ENCODE results near the gene TMEFF1.

TMEFF1 gene

DNA sequence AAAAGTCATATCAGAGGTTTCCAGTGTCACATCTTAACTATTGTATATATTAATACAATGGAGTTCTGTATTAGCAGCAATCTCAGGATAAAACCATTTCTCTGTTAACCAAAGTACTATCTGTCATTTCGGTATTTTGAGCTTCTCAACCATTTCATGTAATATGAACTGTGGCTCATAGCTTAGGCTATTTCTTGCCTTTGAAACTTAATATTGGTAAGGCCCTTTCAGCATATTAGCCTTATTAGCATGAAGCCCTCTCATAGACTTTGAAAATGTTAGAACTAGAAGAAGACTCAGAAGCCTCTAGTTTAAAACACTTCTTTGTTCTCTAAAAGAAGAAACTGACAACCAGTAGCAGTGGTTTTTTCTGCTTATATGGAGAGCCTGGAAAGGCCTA lies 105.7 kb downstream of the TMEFF1 start:
- DNase-seq = no peak

DNA sequence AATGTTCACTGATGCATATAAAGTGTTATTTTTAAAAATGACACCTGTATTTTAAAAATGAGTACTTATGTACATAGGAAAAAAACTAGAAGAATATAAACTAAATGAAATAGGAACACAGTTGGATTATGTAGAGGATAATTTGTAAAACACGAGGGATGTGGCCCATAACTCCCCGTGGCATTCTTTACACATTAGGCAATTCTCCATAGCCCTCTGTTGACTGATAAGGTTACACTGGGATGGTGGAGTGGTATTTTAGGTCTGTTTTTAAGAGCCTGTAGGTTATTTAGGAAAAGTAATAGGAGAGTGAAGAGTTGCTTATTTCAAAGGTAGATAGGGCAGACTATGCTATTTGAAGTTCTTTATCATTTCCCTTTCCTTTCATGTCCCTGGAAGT lies 106.7 kb downstream of the TMEFF1 start:
- no peak for DNase-seq

DNA sequence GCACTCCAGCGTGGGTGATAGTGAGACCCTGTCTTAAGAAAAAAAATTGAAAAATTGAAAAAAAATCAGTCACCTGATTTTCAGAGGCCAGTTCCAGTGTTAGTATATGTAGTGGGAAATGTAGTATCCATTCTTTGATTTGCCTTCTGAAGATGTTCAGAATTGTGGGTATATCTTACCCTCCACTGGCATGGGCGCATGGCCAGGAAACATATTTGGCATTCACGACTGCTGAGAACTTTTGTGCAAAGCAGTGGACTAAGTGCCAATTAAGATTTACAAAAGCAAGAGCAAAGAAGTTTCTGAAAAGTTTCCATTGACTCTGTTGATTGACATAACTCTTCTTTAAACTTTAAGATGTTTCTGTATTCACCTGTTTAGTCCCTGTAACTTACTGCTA lies 107.3 kb downstream of the TMEFF1 start:
- DNase-seq = no peak

- DNase-seq = no peak
These were observed 108.1 kb downstream of the TMEFF1 start for GRCh38 chr9:100581081-100581480.

- DNase-seq = no peak
These were observed 108.7 kb downstream of the TMEFF1 start for GRCh38 chr9:100581661-100582060.

DNA sequence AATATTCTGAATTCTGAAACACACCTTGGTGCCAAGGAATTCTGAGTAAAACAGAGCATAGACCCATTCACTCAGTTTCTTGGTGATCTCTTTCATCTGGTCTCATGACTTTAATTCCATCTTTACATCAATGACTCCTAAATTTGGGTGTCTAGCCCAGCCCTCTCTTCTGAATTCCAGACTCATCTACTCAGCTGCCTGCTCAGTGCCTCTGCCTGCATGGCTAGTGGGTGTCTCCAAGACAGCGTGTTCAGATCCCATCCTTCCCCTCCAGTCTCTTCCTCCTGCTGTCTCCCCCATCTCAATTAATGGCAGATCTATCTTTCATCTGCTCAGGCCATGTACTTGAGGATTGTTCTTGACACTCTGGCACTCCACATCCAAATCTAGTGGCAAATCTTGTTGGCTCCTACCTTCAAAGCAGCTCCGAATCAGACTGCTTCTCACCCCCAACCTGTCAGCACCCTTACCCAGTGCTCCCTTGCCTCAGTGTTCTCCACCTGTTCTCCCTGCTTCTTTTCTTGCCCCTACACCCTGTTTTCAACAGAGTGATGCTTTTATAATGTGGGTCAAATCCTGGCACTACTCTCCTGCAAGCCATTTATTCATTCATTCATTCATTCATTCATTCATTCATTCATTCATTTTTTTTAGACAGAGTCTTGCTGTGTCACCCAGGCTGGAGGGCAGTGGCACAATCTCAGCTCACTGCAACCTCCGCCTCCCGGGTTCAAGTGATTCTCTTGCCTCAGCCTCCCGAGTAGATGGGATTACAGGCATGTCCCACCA lies 110.3 kb downstream of the TMEFF1 start:
- no peak for DNase-seq

DNA sequence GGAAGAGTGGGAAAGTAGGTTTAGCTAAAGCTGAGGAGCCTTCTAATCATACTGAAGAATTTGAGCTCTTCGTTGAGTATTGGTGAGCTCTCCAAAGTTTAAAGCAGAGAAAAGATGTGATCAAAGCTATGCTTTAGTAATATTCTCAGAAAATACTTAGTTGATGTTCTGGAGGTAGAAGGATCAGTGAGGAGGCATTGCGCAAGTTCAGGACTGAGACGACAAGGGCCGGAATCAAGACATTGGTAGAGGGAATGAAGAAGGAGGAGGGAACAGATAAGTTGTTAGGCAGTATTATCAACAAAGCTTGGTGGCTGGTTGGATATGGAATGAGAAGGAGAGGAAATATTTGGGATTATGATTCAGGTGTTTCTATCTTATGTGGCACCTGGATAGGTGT lies 112.0 kb downstream of the TMEFF1 start:
- no peak for DNase-seq

GRCh38 chr9:100586093-100586492 lies 113.1 kb downstream of the TMEFF1 start:
- DNase-seq = no peak

- DNase-seq = no peak
These were observed 114.4 kb downstream of the TMEFF1 start for GRCh38 chr9:100587375-100587774.

DNA sequence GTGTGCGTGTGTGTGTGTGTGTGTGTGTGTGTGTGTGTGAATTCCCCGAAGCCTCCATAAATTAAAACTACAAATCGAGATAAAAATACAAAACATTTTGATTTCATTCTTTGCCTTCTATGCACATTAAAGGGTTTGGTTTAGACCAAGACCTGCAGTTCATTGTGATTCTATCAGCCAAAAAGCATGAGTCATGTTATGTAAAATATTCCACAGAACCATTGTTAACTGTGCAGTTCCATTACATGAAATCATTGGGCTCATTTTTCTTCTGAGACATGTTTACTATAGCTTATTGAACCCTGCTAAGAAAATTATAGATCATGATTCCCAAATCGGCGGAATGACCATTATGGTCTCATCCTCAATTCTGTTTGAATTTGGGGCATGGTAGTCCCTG lies 116.6 kb downstream of the TMEFF1 start:
- DNase-seq = no peak

GRCh38 chr9:100590481-100590880 lies 117.5 kb downstream of the TMEFF1 start:
- DNase-seq = no peak

GRCh38 chr9:100591139-100591538 lies 118.2 kb downstream of the TMEFF1 start:
- DNase-seq = no peak

GRCh38 chr9:100591639-100592412 lies 118.9 kb downstream of the TMEFF1 start:
- no peak for DNase-seq

GRCh38 chr9:100595391-100596199 lies 122.6 kb downstream of the TMEFF1 start:
- no peak for DNase-seq

DNA sequence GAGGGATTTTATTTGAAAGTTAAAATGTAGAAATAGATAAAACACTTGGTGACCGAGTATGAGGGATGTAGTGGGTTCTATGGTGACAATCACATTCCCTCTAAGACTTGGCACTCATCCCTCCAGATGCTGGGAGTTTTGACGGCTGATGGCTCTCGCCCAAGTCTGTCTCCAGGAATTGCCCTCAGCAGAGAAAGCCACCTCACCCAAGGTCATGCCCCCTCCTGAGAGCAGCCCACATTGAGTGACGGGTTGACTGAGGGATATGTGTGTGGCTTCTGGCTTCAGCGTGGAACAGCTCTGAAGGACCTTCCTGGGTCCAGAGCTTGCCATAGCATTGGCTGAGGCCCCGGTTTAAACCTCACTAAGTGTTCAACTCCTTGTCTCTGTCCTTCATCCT lies 124.3 kb downstream of the TMEFF1 start:
- no peak for DNase-seq

- DNase-seq = peak; percentile 92
These were observed 125.7 kb downstream of the TMEFF1 start for GRCh38 chr9:100598641-100599145.

DNA sequence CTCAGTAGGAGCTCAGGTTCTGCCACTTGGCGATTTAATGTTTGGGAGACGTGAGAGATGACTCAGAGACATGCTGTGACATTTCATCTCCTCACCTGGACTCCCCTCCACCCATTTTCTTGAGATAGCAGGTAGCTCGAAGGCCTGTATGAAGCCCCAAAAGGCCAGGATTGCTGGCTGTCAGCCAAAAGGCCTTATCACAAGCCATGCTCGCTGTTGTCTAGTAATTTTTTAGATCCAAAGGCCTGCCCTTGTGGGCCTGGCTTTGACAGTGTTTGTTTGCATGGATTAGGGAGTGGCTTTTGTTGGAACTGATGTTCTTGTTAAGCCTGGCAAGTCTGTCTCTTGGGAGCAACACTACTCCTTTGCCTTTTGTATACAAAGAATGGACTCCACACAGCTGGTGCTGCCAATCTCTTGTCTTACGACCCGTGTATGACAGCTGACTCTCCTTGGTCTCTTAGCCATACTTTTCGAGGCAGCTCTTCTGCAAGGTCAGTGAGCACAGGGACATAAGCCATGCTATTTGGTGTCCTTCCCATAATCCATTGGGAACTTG lies 127.7 kb downstream of the TMEFF1 start:
- no peak for DNase-seq

DNA sequence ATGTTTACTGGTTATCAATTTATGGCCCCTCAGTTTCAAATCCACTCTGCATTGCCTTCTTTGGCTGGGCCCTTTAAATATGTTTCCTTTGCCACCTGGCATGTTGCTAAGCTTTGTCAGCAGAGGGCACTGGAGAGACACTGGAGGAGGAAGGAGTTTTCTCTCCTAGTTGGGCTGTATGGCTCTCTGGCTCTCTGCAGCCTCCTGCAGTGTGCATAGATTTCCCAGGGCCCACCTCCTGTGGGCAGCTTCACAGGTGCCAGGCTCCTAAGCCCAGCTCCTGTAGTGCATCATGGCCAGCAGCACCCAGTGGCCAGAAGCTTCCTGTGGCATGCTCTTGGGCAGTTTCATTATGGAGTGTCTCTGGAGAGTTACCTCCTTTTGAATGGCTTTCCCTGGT lies 128.3 kb downstream of the TMEFF1 start:
- DNase-seq = peak; percentile 65

DNA sequence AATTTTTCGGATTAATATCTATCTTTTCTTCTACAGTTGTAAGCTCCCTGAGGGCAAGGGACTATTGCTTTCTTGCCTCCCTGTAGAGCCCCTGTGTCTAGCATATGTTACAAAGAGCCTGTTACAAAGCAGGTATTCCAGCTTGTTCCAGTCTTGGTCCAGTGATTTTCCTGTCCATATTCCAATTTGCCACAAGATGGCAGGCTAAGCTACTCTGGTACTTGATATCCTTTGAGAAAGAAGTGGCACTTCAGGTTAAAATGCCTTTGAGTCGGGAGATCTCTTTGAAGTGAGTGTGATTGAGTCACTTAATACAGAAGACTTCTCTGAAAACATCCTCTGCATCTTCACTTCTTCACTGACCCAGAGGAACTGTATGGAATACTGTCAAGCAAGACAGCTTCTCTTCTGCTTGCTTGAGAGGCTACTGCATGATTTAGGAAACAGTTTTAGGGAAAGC lies 129.4 kb downstream of the TMEFF1 start:
- DNase-seq = no peak

DNA sequence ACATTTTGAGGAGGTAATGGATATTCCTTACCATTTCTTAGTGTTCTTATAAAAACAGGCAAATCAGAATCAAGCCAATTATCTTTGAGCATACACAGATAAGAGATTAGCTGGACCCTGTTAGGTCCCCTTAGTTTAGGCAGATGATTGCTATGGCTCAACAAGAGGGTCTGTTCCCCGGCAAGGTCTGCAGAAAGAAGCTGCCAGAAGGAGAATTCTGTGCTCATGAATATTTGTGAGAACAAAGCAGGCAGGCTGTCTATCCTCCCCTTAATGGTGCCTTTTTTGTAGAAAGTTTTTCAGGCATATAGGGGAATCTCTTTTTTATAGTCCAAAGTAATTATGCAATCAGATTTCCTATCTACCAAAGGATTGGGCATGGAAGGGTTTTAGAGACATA lies 132.5 kb downstream of the TMEFF1 start:
- DNase-seq = no peak

DNA sequence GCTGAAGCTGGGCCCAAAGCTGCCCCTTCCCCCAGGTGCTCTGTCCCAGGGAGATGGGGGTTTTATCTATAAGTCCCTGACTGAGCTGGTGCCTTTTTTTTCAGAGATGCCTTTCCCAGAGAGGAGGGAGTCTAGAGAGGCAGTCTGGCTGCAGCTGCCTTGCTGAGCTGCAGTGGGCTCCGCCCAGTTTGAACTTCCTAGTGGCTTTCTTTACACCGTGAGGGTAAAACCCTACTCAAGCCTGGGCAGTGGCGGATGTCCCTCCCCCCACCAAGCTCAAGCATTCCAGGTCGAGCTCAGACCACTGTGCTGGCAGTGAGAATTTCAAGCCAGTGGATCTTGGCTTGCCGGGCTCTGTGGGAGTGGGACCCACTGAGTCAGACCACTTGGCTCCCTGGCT lies 146.2 kb downstream of the TMEFF1 start:
- DNase-seq = no peak

DNA sequence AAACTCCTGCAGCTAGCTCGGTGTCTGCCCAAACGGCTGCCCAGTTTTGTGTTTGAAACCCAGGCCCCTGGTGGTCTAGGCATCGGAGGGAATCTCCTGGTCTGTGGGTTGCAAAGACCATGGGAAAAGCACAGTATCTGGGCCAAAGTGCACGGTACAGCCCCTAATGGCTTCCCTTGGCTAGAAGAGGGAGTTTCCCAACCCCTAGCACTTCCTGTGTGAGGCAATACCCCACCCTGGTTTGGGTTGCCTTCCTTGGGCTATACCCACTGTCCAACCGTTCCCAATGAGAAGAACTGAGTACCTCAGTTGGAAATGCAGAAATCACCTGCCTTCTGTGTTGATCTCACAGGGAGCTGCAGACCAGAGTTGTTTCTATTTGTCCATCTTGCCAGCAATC lies 146.7 kb downstream of the TMEFF1 start:
- no peak for DNase-seq

GRCh38 chr9:100623969-100624368 lies 151.0 kb downstream of the TMEFF1 start:
- no peak for DNase-seq

Measured in activated effector memory CD4-positive, alpha-beta T cell treated with anti-CD3 and anti-CD28 coated beads, Interleukin-2, amount 50 U/mL, for 16 hours (primary cell).